Measurements from ENCODE around the gene LAMB3. TPM values are rescaled to one million over a fixed set of nuclear protein-coding genes. Genes with fewer than 3 reads are reported as not detected.

Gene LAMB3
- total RNA-seq, 1 donor from 2014 or later = 0.52 TPM

GRCh38 chr1:209651138-209651587, 1.1 kb downstream of the LAMB3 start:
- peaks cover 46 to 62% (median 59%) of the 10 kb centered on the region in 3 donors for H3K4me1 ChIP-seq (ENCODE audit: control insufficient read depth in 3 of 3, insufficient read depth in 3 of 3, low read length in 3 of 3)
- no peaks in the 10 kb centered on the region for H3K36me3 ChIP-seq (ENCODE audit: control insufficient read depth in 3 of 3, insufficient read depth in 3 of 3, low read length in 3 of 3)
- no peak overlapping the region for H3K9ac ChIP-seq (ENCODE audit: low read depth in 1 of 3, low read length in 3 of 3)
- no peaks in the 10 kb centered on the region for H3K27me3 ChIP-seq (ENCODE audit: control insufficient read depth in 3 of 3, insufficient read depth in 3 of 3, low read length in 3 of 3)
- no peak overlapping the region for H3K4me3 ChIP-seq (ENCODE audit: low read length in 3 of 3)
- H3K9me3 ChIP-seq (ENCODE audit: control insufficient read depth in 3 of 3, low read length in 3 of 3) = no peaks in the 10 kb centered on the region
- peak overlapping the region; percentile 18 for H3K27ac ChIP-seq (ENCODE audit: low read depth, low read length)

- peaks cover 53 to 69% (median 66%) of the 10 kb centered on the region in 3 donors for H3K4me1 ChIP-seq (ENCODE audit: control insufficient read depth in 3 of 3, insufficient read depth in 3 of 3, low read length in 3 of 3)
- no peaks in the 10 kb centered on the region for H3K27me3 ChIP-seq (ENCODE audit: control insufficient read depth in 3 of 3, insufficient read depth in 3 of 3, low read length in 3 of 3)
- no peak overlapping the region for H3K9ac ChIP-seq (ENCODE audit: low read depth in 1 of 3, low read length in 3 of 3)
- no peak overlapping the region for H3K4me3 ChIP-seq (ENCODE audit: low read length in 3 of 3)
- no peaks in the 10 kb centered on the region for H3K9me3 ChIP-seq (ENCODE audit: control insufficient read depth in 3 of 3, low read length in 3 of 3)
- H3K36me3 ChIP-seq (ENCODE audit: control insufficient read depth in 3 of 3, insufficient read depth in 3 of 3, low read length in 3 of 3) = no peaks in the 10 kb centered on the region
- H3K27ac ChIP-seq (ENCODE audit: low read depth, low read length) = peak overlapping the region; percentile 18
Observed at GRCh38 chr1:209650454-209650853, 1.8 kb downstream of the LAMB3 start.

GRCh38 chr1:209648931-209649776, 3.1 kb downstream of the LAMB3 start:
- Histone ChIP-seq H3K27ac (ENCODE audit: low read depth, low read length) (peak overlapping the region; percentile 70), H3K27me3 (ENCODE audit: control insufficient read depth in 3 of 3, insufficient read depth in 3 of 3, low read length in 3 of 3) (no peaks in the 10 kb centered on the region), H3K36me3 (ENCODE audit: control insufficient read depth in 3 of 3, insufficient read depth in 3 of 3, low read length in 3 of 3) (no peaks in the 10 kb centered on the region), H3K9ac (ENCODE audit: low read depth in 1 of 3, low read length in 3 of 3) (no peak overlapping the region), H3K4me1 (ENCODE audit: control insufficient read depth in 3 of 3, insufficient read depth in 3 of 3, low read length in 3 of 3) (peaks cover 62 to 75% (median 75%) of the 10 kb centered on the region in 3 donors), H3K9me3 (ENCODE audit: control insufficient read depth in 3 of 3, low read length in 3 of 3) (no peaks in the 10 kb centered on the region), H3K4me3 (ENCODE audit: low read length in 3 of 3) (no peak overlapping the region)

GRCh38 chr1:209648346-209648745, 3.9 kb downstream of the LAMB3 start:
- Histone ChIP-seq H3K27ac (ENCODE audit: low read depth, low read length) (no peak overlapping the region), H3K9me3 (ENCODE audit: control insufficient read depth in 3 of 3, low read length in 3 of 3) (no peaks in the 10 kb centered on the region), H3K9ac (ENCODE audit: low read depth in 1 of 3, low read length in 3 of 3) (no peak overlapping the region), H3K4me1 (ENCODE audit: control insufficient read depth in 3 of 3, insufficient read depth in 3 of 3, low read length in 3 of 3) (peaks cover 62 to 76% (median 75%) of the 10 kb centered on the region in 3 donors), H3K36me3 (ENCODE audit: control insufficient read depth in 3 of 3, insufficient read depth in 3 of 3, low read length in 3 of 3) (no peaks in the 10 kb centered on the region), H3K27me3 (ENCODE audit: control insufficient read depth in 3 of 3, insufficient read depth in 3 of 3, low read length in 3 of 3) (no peaks in the 10 kb centered on the region), H3K4me3 (ENCODE audit: low read length in 3 of 3) (no peak overlapping the region)

GRCh38 chr1:209647156-209647555, 5.1 kb downstream of the LAMB3 start:
- H3K4me1 ChIP-seq (ENCODE audit: control insufficient read depth in 3 of 3, insufficient read depth in 3 of 3, low read length in 3 of 3) = peaks cover 66 to 78% (median 78%) of the 10 kb centered on the region in 3 donors
- H3K9ac ChIP-seq (ENCODE audit: low read depth in 1 of 3, low read length in 3 of 3) = no peak overlapping the region
- no peak overlapping the region for H3K27ac ChIP-seq (ENCODE audit: low read depth, low read length)
- H3K27me3 ChIP-seq (ENCODE audit: control insufficient read depth in 3 of 3, insufficient read depth in 3 of 3, low read length in 3 of 3) = no peaks in the 10 kb centered on the region
- no peaks in the 10 kb centered on the region for H3K9me3 ChIP-seq (ENCODE audit: control insufficient read depth in 3 of 3, low read length in 3 of 3)
- H3K36me3 ChIP-seq (ENCODE audit: control insufficient read depth in 3 of 3, insufficient read depth in 3 of 3, low read length in 3 of 3) = no peaks in the 10 kb centered on the region
- H3K4me3 ChIP-seq (ENCODE audit: low read length in 3 of 3) = no peak overlapping the region

GRCh38 chr1:209646558-209646957, 5.7 kb downstream of the LAMB3 start:
- Histone ChIP-seq H3K9ac (ENCODE audit: low read depth in 1 of 3, low read length in 3 of 3) (peak overlapping the region in 2 of 3 donors; percentile 15 to 63), H3K4me3 (ENCODE audit: low read length in 3 of 3) (peak overlapping the region in 1 of 3 donors; percentile 64), H3K9me3 (ENCODE audit: control insufficient read depth in 3 of 3, low read length in 3 of 3) (no peaks in the 10 kb centered on the region), H3K36me3 (ENCODE audit: control insufficient read depth in 3 of 3, insufficient read depth in 3 of 3, low read length in 3 of 3) (no peaks in the 10 kb centered on the region), H3K27me3 (ENCODE audit: control insufficient read depth in 3 of 3, insufficient read depth in 3 of 3, low read length in 3 of 3) (no peaks in the 10 kb centered on the region), H3K27ac (ENCODE audit: low read depth, low read length) (peak overlapping the region; percentile 5), H3K4me1 (ENCODE audit: control insufficient read depth in 3 of 3, insufficient read depth in 3 of 3, low read length in 3 of 3) (peaks cover 72 to 84% (median 82%) of the 10 kb centered on the region in 3 donors)

- H3K4me3 ChIP-seq (ENCODE audit: low read length in 3 of 3) = peak overlapping the region in 1 of 3 donors; percentile 64
- H3K36me3 ChIP-seq (ENCODE audit: control insufficient read depth in 3 of 3, insufficient read depth in 3 of 3, low read length in 3 of 3) = no peaks in the 10 kb centered on the region
- H3K27me3 ChIP-seq (ENCODE audit: control insufficient read depth in 3 of 3, insufficient read depth in 3 of 3, low read length in 3 of 3) = no peaks in the 10 kb centered on the region
- peak overlapping the region; percentile 2 to 63 (median 15) for H3K9ac ChIP-seq (ENCODE audit: low read depth in 1 of 3, low read length in 3 of 3)
- peak overlapping the region; percentile 11 for H3K27ac ChIP-seq (ENCODE audit: low read depth, low read length)
- H3K4me1 ChIP-seq (ENCODE audit: control insufficient read depth in 3 of 3, insufficient read depth in 3 of 3, low read length in 3 of 3) = peaks cover 74 to 84% (median 82%) of the 10 kb centered on the region in 3 donors
- H3K9me3 ChIP-seq (ENCODE audit: control insufficient read depth in 3 of 3, low read length in 3 of 3) = no peaks in the 10 kb centered on the region
Observed at GRCh38 chr1:209645574-209646452, 6.4 kb downstream of the LAMB3 start.

GRCh38 chr1:209643285-209644020, 8.8 kb downstream of the LAMB3 start:
- Histone ChIP-seq H3K36me3 (ENCODE audit: control insufficient read depth in 3 of 3, insufficient read depth in 3 of 3, low read length in 3 of 3) (no peaks in the 10 kb centered on the region), H3K9me3 (ENCODE audit: control insufficient read depth in 3 of 3, low read length in 3 of 3) (no peaks in the 10 kb centered on the region), H3K4me1 (ENCODE audit: control insufficient read depth in 3 of 3, insufficient read depth in 3 of 3, low read length in 3 of 3) (peaks cover 71 to 73% (median 71%) of the 10 kb centered on the region in 3 donors), H3K4me3 (ENCODE audit: low read length in 3 of 3) (peak overlapping the region in 2 of 3 donors; percentile 15 to 38), H3K27ac (ENCODE audit: low read depth, low read length) (peak overlapping the region; percentile 94), H3K9ac (ENCODE audit: low read depth in 1 of 3, low read length in 3 of 3) (peak overlapping the region in 2 of 3 donors; percentile 44 to 65), H3K27me3 (ENCODE audit: control insufficient read depth in 3 of 3, insufficient read depth in 3 of 3, low read length in 3 of 3) (no peaks in the 10 kb centered on the region)

GRCh38 chr1:209642816-209643215, 9.4 kb downstream of the LAMB3 start:
- H3K27ac ChIP-seq (ENCODE audit: low read depth, low read length) = peak overlapping the region; percentile 94
- no peaks in the 10 kb centered on the region for H3K36me3 ChIP-seq (ENCODE audit: control insufficient read depth in 3 of 3, insufficient read depth in 3 of 3, low read length in 3 of 3)
- H3K4me1 ChIP-seq (ENCODE audit: control insufficient read depth in 3 of 3, insufficient read depth in 3 of 3, low read length in 3 of 3) = peaks cover 67 to 71% (median 68%) of the 10 kb centered on the region in 3 donors
- H3K27me3 ChIP-seq (ENCODE audit: control insufficient read depth in 3 of 3, insufficient read depth in 3 of 3, low read length in 3 of 3) = no peaks in the 10 kb centered on the region
- peak overlapping the region in 1 of 3 donors; percentile 15 for H3K4me3 ChIP-seq (ENCODE audit: low read length in 3 of 3)
- H3K9ac ChIP-seq (ENCODE audit: low read depth in 1 of 3, low read length in 3 of 3) = peak overlapping the region in 2 of 3 donors; percentile 44 to 65
- H3K9me3 ChIP-seq (ENCODE audit: control insufficient read depth in 3 of 3, low read length in 3 of 3) = no peaks in the 10 kb centered on the region
